Brain microvascular endothelial cell (primary cell): ENCODE measurements around the gene ZER1.
A peak's percentile ranks its signal among the peaks of the same experiment; 100 is the strongest.

ENCODE experiments used
- DNase-seq: peaks from one replicate; pipeline ENCODE4 v3.0.0-alpha.2; 2020
- H3K27ac ChIP-seq: fragments of 250-450 bp; sonication (Bioruptor Pico); 2 replicates; pipeline ENCODE4 v1.5.1; 2020; ENCODE audit warnings: mild to moderate bottlenecking, moderate library complexity
- H3K27me3 ChIP-seq: fragments of 250-450 bp; sonication (Bioruptor Pico); replicated peaks from 2 replicates; pipeline ENCODE4 v1.5.1; 2020; ENCODE audit warnings: mild to moderate bottlenecking
- H3K36me3 ChIP-seq: fragments of 250-450 bp; sonication (Bioruptor Pico); replicated peaks from 2 replicates; pipeline ENCODE4 v1.5.1; 2020; ENCODE audit warnings: mild to moderate bottlenecking
- H3K4me3 ChIP-seq: 2 replicates; pipeline ENCODE4 v1.5.1; 2011; ENCODE audit warnings: low read depth, mild to moderate bottlenecking, control low read depth, low read length, moderate library complexity
- CTCF ChIP-seq: IDR thresholded peaks from 2 replicates; pipeline ENCODE4 v1.5.1; 2011; ENCODE audit warnings: low read depth, mild to moderate bottlenecking, moderate library complexity, low read length, control low read depth, inconsistent platforms; ENCODE audit errors: missing control alignments
- in situ Hi-C: cut with HindIII; loops from 2 replicates; pipeline ENCODE4 v1.10.0; 2017; ENCODE audit warnings: low sequenced_read_pairs, low pct_ligation_motif_present

Gene ZER1

GRCh38 chr9:128688501-128689292 is 83.0 kb downstream of the ZER1 start, which contains the start of gene SET:
Gene SET (plus strand): TSS chr9:128689222. CDS start chr9:128689583, 361 bp downstream.
- H3K27ac ChIP-seq: peak within 1 kb of the TSS; percentile 77
- peak within 1 kb of the TSS; percentile 91 for H3K4me3 ChIP-seq
- no peak for TF ChIP-seq CTCF
- DNase-seq: peak; percentile 75
- H3K36me3 ChIP-seq: peaks cover 25% of the 10 kb centered on the region
- no peaks in the 10 kb centered on the region for H3K27me3 ChIP-seq
- in situ Hi-C loops: no loop called here

GRCh38 chr9:128687453-128687852 is 84.3 kb downstream of the ZER1 start:
- in situ Hi-C loops: no loop called here
- Histone ChIP-seq H3K4me3 (no peak overlapping the region), H3K36me3 (peaks cover 13% of the 10 kb centered on the region), H3K27me3 (no peaks in the 10 kb centered on the region), H3K27ac (no peak overlapping the region)
- no peak for TF ChIP-seq CTCF
- no peak for DNase-seq

- in situ Hi-C loops: no loop called here
- Histone ChIP-seq H3K27ac (no peak overlapping the region), H3K4me3 (no peak overlapping the region), H3K36me3 (peaks cover 3% of the 10 kb centered on the region), H3K27me3 (no peaks in the 10 kb centered on the region)
- no peak for DNase-seq
- TF ChIP-seq CTCF: no peak
These were observed 85.9 kb downstream of the ZER1 start for GRCh38 chr9:128685636-128686489.

- Histone ChIP-seq H3K4me3 (peak overlapping the region; percentile 82), H3K27me3 (no peaks in the 10 kb centered on the region), H3K36me3 (no peaks in the 10 kb centered on the region), H3K27ac (peak overlapping the region; percentile 53)
- DNase-seq: peak; percentile 56
- in situ Hi-C loops: no loop called here
- no peak for TF ChIP-seq CTCF
These were observed 87.2 kb downstream of the ZER1 start for GRCh38 chr9:128684325-128685199.

- no peaks in the 10 kb centered on the region for H3K36me3 ChIP-seq
- in situ Hi-C loops: no loop called here
- no peak for DNase-seq
- TF ChIP-seq CTCF: no peak
- peak overlapping the region; percentile 53 for H3K27ac ChIP-seq
- no peaks in the 10 kb centered on the region for H3K27me3 ChIP-seq
- H3K4me3 ChIP-seq: peak overlapping the region; percentile 82
These were observed 87.7 kb downstream of the ZER1 start for GRCh38 chr9:128684065-128684324.
